Stimulated activated memory B cell treated with anti-CD40 and anti-IgM and Interleukin-4, amounts not matched to agents 10 μg/mL and 1 μg/mL and 100 μg/mL, for 72 hours (primary cell): Measurements from ENCODE around the gene HINT3.
"Not testable (repeated sequence)": the region's sequence is repeated elsewhere in the genome, so short reads cannot be mapped to it uniquely, and the experiment has no call there.

Source experiments
- ATAC-seq: fragments of 150-1000 bp; cut with Tn5 transposase; 2 replicates; pipeline ENCODE4 v1.10.0; 2021
- H3K27ac Mint-ChIP-seq: one replicate; pipeline ENCODE4 v1.8.0; 2022; ENCODE audit warnings: mild to moderate bottlenecking, mixed read lengths
- H3K27me3 Mint-ChIP-seq: one replicate; pipeline ENCODE4 v1.8.0; 2022; ENCODE audit warnings: mixed read lengths
- H3K36me3 Mint-ChIP-seq: one replicate; pipeline ENCODE4 v1.8.0; 2022; ENCODE audit warnings: mixed read lengths
- H3K4me1 Mint-ChIP-seq: one replicate; pipeline ENCODE4 v1.8.0; 2022; ENCODE audit warnings: mixed read lengths
- H3K4me3 Mint-ChIP-seq: one replicate; pipeline ENCODE4 v1.8.0; 2022; ENCODE audit warnings: mild to moderate bottlenecking, moderate library complexity, mixed read lengths
- H3K9me3 Mint-ChIP-seq: one replicate; pipeline ENCODE4 v1.8.0; 2022; ENCODE audit warnings: mixed read lengths

HINT3 gene

DNA sequence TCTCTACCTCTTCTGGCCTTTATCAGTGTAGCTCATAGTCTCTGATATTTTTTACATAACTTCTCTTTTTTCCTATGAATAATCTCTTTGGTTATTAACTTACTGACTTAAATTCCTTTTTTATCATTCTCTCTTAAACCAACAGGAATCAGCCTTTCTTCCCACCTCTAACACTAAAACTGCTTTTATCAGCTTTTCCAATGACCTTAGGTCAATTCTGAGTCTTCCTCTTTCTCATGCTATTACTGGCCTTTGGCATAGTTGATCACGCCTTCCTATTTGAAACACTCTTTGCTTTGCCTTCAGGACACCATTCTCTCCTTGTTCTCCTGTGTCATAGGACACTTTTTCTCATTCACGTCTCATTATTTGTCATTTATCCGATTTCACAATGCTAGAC lies 8.1 kb upstream of the HINT3 start:
- Mint-ChIP-seq H3K27ac (no peak overlapping the region), H3K9me3 (no peaks in the 10 kb centered on the region)
- no peak for ATAC-seq

GRCh38 chr6:125949069-125949468 lies 7.5 kb upstream of the HINT3 start:
- no peaks in the 10 kb centered on the region for H3K27me3 Mint-ChIP-seq
- no peaks in the 10 kb centered on the region for H3K4me1 Mint-ChIP-seq

More for the DNA sequence above, 8.1 kb upstream of the HINT3 start:
- no peaks in the 10 kb centered on the region for H3K27me3 Mint-ChIP-seq
- H3K4me3 Mint-ChIP-seq: no peak overlapping the region
- H3K4me1 Mint-ChIP-seq: no peaks in the 10 kb centered on the region
- H3K36me3 Mint-ChIP-seq: no peaks in the 10 kb centered on the region

DNA sequence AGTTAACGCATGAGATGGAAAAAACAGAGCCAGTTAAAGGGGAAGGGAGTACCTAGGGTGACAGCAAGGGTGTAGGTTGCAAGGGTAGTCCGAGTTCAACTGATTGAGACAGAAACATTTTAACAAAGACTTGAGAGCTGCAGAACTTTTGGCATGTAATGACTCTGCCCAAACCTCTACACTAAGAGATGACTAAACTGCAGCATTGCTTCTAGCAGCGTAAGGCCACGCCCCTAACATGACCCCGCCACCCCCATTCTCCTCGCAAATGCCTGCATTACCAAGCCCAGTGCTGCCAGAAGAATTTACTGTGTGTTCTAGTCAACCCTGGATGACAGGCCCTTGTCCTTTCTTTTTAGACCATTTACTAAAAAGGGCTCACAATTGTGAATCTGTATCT lies 6.3 kb upstream of the HINT3 start:
- no peaks in the 10 kb centered on the region for H3K27me3 Mint-ChIP-seq
- no peak overlapping the region for H3K27ac Mint-ChIP-seq
- H3K4me1 Mint-ChIP-seq: no peaks in the 10 kb centered on the region
- no peak overlapping the region for H3K4me3 Mint-ChIP-seq
- ATAC-seq: no peak
- no peaks in the 10 kb centered on the region for H3K36me3 Mint-ChIP-seq
- no peaks in the 10 kb centered on the region for H3K9me3 Mint-ChIP-seq

More at GRCh38 chr6:125949069-125949468, 7.5 kb upstream of the HINT3 start:
- no peak for ATAC-seq
- Mint-ChIP-seq H3K9me3 (no peaks in the 10 kb centered on the region), H3K4me3 (no peak overlapping the region), H3K27ac (no peak overlapping the region), H3K36me3 (no peaks in the 10 kb centered on the region)

DNA sequence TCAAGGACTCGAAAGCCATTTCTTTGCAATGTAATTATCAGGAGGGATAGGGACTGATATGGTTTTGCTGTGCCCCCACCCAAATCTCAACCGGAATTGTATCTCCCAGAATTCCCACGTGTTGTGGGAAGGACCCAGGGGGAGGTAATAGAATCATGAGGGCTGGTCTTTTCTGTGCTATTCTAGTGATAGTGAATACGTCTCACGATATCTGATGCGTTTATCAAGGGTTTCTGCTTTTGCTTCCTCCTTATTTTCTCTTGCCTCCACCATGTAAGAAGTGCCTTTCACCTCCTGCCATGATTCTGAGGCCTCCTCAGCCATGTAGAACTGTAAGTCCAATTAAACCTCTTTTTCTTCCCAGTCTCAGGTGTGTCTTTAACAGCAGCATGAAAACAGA lies 5.9 kb upstream of the HINT3 start:
- not testable (repeated sequence) for H3K27me3 Mint-ChIP-seq, ATAC-seq, H3K9me3 Mint-ChIP-seq, H3K4me1 Mint-ChIP-seq, H3K36me3 Mint-ChIP-seq, H3K27ac Mint-ChIP-seq, H3K4me3 Mint-ChIP-seq

- Mint-ChIP-seq H3K4me3 (no peak overlapping the region), H3K4me1 (no peaks in the 10 kb centered on the region), H3K27me3 (no peaks in the 10 kb centered on the region), H3K27ac (no peak overlapping the region), H3K36me3 (no peaks in the 10 kb centered on the region), H3K9me3 (no peaks in the 10 kb centered on the region)
- ATAC-seq: no peak
These were observed 5.2 kb upstream of the HINT3 start for GRCh38 chr6:125951323-125951722.

DNA sequence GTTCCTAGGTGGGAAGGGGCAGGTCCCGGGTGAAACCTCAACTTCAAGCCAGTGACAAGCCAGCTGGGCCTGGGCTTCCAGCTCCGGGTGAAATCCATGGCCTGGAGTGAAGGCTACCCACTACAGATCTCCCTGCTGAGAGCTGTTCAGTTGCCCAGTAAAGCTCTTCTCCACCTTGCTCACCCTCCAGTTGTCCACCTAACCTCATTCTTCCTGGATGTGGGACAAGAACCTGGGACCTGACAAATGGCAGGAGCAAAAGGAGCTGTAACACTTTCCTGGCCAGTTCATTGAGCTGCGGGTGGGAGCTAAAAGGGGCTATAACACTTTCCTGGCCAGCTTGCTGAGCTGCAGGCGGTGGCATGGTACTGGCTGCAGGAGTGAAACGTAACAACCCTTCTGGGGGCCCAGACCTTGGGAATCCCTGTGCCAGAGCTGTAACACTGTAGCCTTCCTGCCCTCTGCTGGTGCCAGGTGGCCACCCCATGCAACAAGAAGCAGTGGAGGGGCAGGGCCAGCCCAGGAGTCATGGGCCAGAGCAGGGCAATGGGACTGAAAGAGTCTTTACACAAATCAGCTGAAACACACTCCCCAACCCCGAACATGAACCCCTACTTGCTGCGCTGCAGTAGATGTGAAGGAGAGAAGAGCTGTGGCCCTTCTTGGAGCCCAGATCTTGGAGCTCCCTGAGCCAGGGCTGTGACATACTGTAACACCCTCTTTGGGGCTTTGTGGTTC lies 3.6 kb upstream of the HINT3 start:
- Mint-ChIP-seq H3K4me3 (no peak overlapping the region), H3K27ac (no peak overlapping the region)
- ATAC-seq: no peak

GRCh38 chr6:125953502-125953875 lies 3.1 kb upstream of the HINT3 start:
- no peak for ATAC-seq
- Mint-ChIP-seq H3K4me1 (no peaks in the 10 kb centered on the region), H3K9me3 (no peaks in the 10 kb centered on the region), H3K27ac (no peak overlapping the region), H3K27me3 (no peaks in the 10 kb centered on the region), H3K4me3 (no peak overlapping the region), H3K36me3 (no peaks in the 10 kb centered on the region)

More for the DNA sequence above, 3.6 kb upstream of the HINT3 start:
- Mint-ChIP-seq H3K36me3 (no peaks in the 10 kb centered on the region), H3K9me3 (no peaks in the 10 kb centered on the region), H3K4me1 (no peaks in the 10 kb centered on the region), H3K27me3 (no peaks in the 10 kb centered on the region)

GRCh38 chr6:125954735-125955339 lies 1.7 kb upstream of the HINT3 start:
- Mint-ChIP-seq H3K4me3 (no peak overlapping the region), H3K9me3 (no peaks in the 10 kb centered on the region), H3K4me1 (no peaks in the 10 kb centered on the region), H3K36me3 (no peaks in the 10 kb centered on the region), H3K27ac (no peak overlapping the region), H3K27me3 (no peaks in the 10 kb centered on the region)
- ATAC-seq: no peak

DNA sequence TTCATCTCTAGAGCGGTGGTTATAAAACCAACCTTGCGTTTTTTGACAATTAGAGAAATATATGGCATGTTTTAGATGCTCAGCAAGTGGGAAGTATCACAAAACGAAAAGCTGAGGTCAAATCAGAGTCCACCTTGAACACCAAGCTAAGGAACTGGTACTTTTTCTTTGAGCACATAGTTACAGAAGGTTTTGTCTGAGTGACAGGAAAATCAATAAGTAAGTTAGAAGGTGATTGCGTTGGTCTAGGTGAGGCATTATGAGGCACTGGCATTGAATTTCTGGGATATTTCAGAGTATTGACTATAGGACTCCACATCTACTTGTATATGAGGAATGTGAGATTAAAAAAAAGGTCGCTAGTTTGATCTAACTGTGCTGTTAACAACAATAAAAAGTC lies 597 bp upstream of the HINT3 start:
- no peaks in the 10 kb centered on the region for H3K4me1 Mint-ChIP-seq
- no peak overlapping the region for H3K27ac Mint-ChIP-seq
- no peaks in the 10 kb centered on the region for H3K9me3 Mint-ChIP-seq
- no peaks in the 10 kb centered on the region for H3K27me3 Mint-ChIP-seq
- H3K36me3 Mint-ChIP-seq: no peaks in the 10 kb centered on the region
- H3K4me3 Mint-ChIP-seq: peak overlapping the region; percentile 48
- no peak for ATAC-seq

DNA sequence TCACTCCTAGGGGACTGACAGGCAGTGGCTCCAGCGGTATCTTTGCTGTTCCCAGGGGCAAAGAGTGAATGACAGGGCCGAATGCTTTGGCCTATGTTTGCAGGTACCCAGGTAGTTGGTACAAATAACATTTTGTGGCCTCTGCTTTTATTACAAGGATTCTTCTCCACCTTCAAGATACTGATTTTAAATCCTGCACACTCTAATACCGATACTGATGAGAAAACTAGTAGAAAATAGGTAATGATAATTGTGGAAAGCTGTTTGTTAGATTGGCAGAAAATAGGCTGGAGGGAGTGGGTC lies 772 bp downstream of the HINT3 start:
- Mint-ChIP-seq H3K9me3 (no peaks in the 10 kb centered on the region), H3K27me3 (no peaks in the 10 kb centered on the region), H3K4me3 (no peak overlapping the region), H3K4me1 (peaks cover 6% of the 10 kb centered on the region), H3K27ac (no peak overlapping the region), H3K36me3 (no peaks in the 10 kb centered on the region)
- no peak for ATAC-seq

DNA sequence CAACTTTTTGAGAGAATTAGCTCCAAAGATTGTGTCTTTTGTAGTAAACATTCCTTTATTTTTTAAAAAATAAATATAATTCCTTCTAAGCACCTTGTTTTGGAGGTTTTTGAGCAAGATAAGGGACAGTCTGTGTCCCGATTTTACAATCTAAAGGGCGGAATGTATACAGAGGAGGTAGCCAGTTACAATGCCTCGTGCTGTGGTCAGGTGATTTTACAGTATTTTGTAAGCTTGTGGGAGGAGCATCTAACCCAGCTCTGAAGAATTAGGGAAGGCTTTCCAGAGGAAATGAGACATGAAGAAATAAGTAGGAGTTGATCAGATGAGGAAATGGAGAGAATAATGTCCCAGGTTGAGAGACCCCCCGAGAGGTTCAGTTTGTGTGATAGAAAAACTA lies 1.3 kb downstream of the HINT3 start:
- no peaks in the 10 kb centered on the region for H3K27me3 Mint-ChIP-seq
- H3K27ac Mint-ChIP-seq: no peak overlapping the region
- no peaks in the 10 kb centered on the region for H3K36me3 Mint-ChIP-seq
- peaks cover 7% of the 10 kb centered on the region for H3K4me1 Mint-ChIP-seq
- no peak for ATAC-seq
- no peak overlapping the region for H3K4me3 Mint-ChIP-seq
- H3K9me3 Mint-ChIP-seq: no peaks in the 10 kb centered on the region

GRCh38 chr6:125959041-125959440 lies 2.5 kb downstream of the HINT3 start:
- Mint-ChIP-seq H3K27ac (no peak overlapping the region), H3K36me3 (no peaks in the 10 kb centered on the region), H3K27me3 (no peaks in the 10 kb centered on the region), H3K4me3 (no peak overlapping the region), H3K4me1 (peaks cover 17% of the 10 kb centered on the region), H3K9me3 (no peaks in the 10 kb centered on the region)
- no peak for ATAC-seq

DNA sequence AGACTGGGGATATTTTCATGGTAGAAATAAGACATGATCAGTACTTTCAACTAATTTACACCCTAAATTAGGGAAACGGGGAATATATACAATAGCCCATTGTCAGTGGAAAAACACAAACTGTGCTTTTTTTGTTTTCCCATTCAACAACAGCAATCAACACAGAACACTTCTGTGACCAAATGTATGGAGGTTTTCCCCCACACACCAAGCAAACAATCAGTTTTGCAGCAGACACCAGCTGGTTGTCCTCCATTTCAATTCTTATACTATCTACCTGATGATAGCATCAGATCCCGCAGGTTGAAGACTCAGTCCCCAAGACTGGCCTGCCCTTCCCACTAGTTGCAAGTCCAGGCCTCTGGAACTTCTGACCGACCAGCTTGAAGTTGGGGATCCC lies 4.5 kb downstream of the HINT3 start:
- ATAC-seq: no peak
- Mint-ChIP-seq H3K4me1 (peaks cover 32% of the 10 kb centered on the region), H3K36me3 (no peaks in the 10 kb centered on the region), H3K4me3 (no peak overlapping the region), H3K27ac (no peak overlapping the region), H3K9me3 (no peaks in the 10 kb centered on the region), H3K27me3 (no peaks in the 10 kb centered on the region)

DNA sequence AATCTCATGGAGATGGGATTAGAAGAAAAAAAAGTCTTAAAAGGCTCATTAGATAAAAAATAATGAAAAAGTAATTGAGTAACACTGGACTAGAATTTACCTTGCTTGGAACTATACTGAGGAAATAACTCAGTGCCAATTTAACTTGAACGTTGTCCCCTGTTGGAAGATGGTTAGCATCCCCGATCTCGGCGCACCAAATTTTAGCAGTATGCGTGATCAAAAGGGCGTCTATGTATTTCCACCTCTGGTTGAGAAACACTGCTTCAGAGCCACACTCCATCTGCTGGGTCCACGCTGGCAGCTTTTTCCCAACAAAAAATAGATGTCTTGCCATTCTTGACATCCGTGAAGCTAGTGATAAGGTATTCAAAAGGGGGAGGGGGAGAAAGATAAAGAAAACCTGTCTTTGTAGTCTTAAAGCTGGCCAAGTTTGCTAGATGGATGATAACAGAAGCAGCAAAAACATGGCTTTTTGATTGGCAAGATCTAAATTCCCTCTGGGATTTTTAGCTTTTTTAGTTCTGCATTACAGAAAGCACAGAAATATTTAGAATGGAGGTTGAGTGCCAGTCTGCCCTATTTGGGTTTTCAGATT lies 6.4 kb downstream of the HINT3 start:
- no peak for ATAC-seq
- Mint-ChIP-seq H3K27me3 (no peaks in the 10 kb centered on the region), H3K9me3 (no peaks in the 10 kb centered on the region), H3K36me3 (peaks cover under 1% of the 10 kb centered on the region), H3K4me1 (peaks cover 44% of the 10 kb centered on the region), H3K4me3 (no peak overlapping the region), H3K27ac (peak overlapping the region; percentile 36)

GRCh38 chr6:125963817-125964216 lies 7.2 kb downstream of the HINT3 start:
- Mint-ChIP-seq H3K4me1 (peaks cover 52% of the 10 kb centered on the region), H3K27ac (peak overlapping the region; percentile 36), H3K9me3 (no peaks in the 10 kb centered on the region), H3K27me3 (no peaks in the 10 kb centered on the region), H3K4me3 (no peak overlapping the region), H3K36me3 (peaks cover 8% of the 10 kb centered on the region)
- ATAC-seq: no peak

GRCh38 chr6:125966569-125966968 lies 10.0 kb downstream of the HINT3 start:
- Mint-ChIP-seq H3K4me3 (no peak overlapping the region), H3K27me3 (no peaks in the 10 kb centered on the region), H3K27ac (no peak overlapping the region), H3K4me1 (peaks cover 60% of the 10 kb centered on the region), H3K36me3 (peaks cover 19% of the 10 kb centered on the region), H3K9me3 (no peaks in the 10 kb centered on the region)
- no peak for ATAC-seq
